GM12872 (cell line): ENCODE data around the gene SLC22A6.

ENCODE experiments used
- TF ChIP-seq, protein P1 (sequence below): IDR thresholded peaks from 3 replicates; pipeline ENCODE4 v1.5.1; 2011; ENCODE audit warnings: low read depth, mild to moderate bottlenecking, low read length, moderate library complexity; ENCODE audit not compliant: insufficient read depth

Gene SLC22A6

GRCh38 chr11:63017306-63017974 is 32.7 kb upstream of the SLC22A6 start:
- TF ChIP-seq, protein P1, sequence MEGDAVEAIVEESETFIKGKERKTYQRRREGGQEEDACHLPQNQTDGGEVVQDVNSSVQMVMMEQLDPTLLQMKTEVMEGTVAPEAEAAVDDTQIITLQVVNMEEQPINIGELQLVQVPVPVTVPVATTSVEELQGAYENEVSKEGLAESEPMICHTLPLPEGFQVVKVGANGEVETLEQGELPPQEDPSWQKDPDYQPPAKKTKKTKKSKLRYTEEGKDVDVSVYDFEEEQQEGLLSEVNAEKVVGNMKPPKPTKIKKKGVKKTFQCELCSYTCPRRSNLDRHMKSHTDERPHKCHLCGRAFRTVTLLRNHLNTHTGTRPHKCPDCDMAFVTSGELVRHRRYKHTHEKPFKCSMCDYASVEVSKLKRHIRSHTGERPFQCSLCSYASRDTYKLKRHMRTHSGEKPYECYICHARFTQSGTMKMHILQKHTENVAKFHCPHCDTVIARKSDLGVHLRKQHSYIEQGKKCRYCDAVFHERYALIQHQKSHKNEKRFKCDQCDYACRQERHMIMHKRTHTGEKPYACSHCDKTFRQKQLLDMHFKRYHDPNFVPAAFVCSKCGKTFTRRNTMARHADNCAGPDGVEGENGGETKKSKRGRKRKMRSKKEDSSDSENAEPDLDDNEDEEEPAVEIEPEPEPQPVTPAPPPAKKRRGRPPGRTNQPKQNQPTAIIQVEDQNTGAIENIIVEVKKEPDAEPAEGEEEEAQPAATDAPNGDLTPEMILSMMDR: no peak

DNA sequence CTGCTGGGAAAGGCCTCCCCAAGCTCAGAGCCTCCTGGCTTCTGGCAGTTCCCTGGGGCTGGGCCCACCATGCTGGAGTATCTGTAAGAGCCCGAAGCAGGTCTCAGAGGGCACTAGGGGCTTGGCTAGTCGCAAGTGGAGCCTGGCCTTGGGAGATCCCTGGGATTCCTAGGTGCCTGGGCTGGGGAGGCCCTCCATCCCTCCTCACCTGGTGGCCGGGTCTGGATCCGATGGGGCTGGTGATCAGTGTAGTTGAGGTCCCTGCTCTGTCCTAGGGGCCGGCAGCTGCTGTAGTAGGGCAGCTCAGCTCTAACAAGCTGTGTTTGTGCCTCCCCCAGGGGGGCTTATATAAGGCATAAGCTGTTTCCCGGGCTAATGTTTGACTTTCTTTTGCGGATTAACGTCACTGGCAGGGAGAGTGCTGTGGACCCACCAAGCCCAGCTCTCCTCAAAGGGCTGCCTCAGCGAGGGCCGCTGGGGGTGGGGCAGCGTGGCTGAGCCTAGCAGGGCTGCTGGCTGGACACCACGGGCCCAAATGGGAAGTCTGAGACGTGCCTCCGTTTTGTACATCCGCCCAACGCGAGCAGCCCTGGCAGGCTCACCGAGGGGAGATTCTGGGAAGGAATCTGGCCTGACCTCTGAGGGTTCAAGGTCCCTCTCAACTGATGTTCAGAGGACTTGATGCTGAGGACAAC is 30.9 kb upstream of the SLC22A6 start, which contains the start of gene SLC22A8:
Gene SLC22A8, minus strand, starts transcription at position 321 of the 695 bp plus-strand sequence. CDS start 883 bp downstream, outside the sequence.
- TF ChIP-seq, protein P1: no peak

GRCh38 chr11:63014408-63015055 is 29.8 kb upstream of the SLC22A6 start:
- TF ChIP-seq, protein P1: no peak

DNA sequence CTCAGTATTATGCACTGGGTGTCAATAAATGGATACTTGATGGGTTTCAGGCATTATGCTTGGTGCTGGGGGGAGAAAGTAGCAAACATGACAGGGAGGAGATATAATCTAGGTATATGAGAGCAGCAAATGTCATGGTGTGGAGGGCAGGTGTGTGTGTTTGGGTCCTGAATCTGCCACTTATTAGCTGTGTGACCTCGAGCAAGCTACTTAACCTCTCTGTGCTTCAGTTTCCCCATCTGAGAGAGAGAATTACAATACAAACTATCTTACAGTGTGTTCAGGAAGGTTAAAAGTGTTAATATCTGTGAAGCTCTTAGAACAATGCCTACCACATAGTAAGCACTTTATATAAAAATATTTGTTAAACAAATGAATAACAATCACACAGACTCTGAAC is 28.1 kb upstream of the SLC22A6 start:
- TF ChIP-seq, protein P1: no peak

- TF ChIP-seq, protein P1: no peak
Measured at GRCh38 chr11:63012430-63012829, 27.7 kb upstream of the SLC22A6 start.

GRCh38 chr11:63010934-63011439 is 26.2 kb upstream of the SLC22A6 start:
- TF ChIP-seq, protein P1: no peak

DNA sequence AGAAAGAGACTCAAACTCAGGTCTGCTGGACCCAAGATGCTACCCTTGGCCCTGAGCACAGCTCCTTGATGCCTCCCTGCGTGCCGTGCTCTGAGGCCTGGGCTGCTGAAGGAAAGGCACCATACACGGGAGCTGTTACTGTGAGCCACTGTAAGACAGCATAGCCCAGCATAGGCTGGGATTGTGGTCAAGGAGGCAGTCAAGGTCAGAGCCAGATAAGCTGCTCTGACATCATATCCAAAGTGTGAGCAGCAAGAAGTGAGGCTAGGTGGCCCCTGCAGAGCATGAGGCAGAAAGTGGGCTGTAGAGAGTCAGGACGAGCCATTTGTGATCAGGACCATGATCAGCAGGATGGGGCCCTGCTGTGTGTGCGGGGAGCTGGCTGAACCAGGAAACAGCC is 23.2 kb upstream of the SLC22A6 start:
- TF ChIP-seq, protein P1: no peak
